Epithelial cell of esophagus (primary cell): ENCODE data around the gene MYDGF.

Experiments used
- DNase-seq: peaks from one replicate; pipeline ENCODE4 v3.0.0; 2010; ENCODE audit warnings: low read depth
- H3K4me3 ChIP-seq: 2 replicates; pipeline ENCODE4 v1.5.1; 2011; ENCODE audit warnings: mild to moderate bottlenecking, low read length, control low read depth
- TF ChIP-seq, protein P1 (sequence below): IDR thresholded peaks from 2 replicates; pipeline ENCODE4 v1.5.1; 2011; ENCODE audit warnings: low read depth, mild to moderate bottlenecking, low read length, control low read depth, inconsistent platforms; ENCODE audit not compliant: insufficient read depth; ENCODE audit errors: missing control alignments

The MYDGF gene

GRCh38 chr19:4652075-4652474 is 18.1 kb downstream of the MYDGF start:
- TF ChIP-seq, protein P1, sequence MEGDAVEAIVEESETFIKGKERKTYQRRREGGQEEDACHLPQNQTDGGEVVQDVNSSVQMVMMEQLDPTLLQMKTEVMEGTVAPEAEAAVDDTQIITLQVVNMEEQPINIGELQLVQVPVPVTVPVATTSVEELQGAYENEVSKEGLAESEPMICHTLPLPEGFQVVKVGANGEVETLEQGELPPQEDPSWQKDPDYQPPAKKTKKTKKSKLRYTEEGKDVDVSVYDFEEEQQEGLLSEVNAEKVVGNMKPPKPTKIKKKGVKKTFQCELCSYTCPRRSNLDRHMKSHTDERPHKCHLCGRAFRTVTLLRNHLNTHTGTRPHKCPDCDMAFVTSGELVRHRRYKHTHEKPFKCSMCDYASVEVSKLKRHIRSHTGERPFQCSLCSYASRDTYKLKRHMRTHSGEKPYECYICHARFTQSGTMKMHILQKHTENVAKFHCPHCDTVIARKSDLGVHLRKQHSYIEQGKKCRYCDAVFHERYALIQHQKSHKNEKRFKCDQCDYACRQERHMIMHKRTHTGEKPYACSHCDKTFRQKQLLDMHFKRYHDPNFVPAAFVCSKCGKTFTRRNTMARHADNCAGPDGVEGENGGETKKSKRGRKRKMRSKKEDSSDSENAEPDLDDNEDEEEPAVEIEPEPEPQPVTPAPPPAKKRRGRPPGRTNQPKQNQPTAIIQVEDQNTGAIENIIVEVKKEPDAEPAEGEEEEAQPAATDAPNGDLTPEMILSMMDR = no peak
- no peak overlapping the region for H3K4me3 ChIP-seq
- no peak for DNase-seq

GRCh38 chr19:4650159-4650558 is 20.0 kb downstream of the MYDGF start:
- TF ChIP-seq, protein P1 = no peak
- H3K4me3 ChIP-seq = no peak overlapping the region
- no peak for DNase-seq

GRCh38 chr19:4649392-4650047 is 20.6 kb downstream of the MYDGF start:
- no peak overlapping the region for H3K4me3 ChIP-seq
- TF ChIP-seq, protein P1 = no peak
- no peak for DNase-seq

GRCh38 chr19:4647676-4648644 is 22.2 kb downstream of the MYDGF start:
- TF ChIP-seq, protein P1 = no peak
- H3K4me3 ChIP-seq = no peak overlapping the region
- DNase-seq = no peak

DNA sequence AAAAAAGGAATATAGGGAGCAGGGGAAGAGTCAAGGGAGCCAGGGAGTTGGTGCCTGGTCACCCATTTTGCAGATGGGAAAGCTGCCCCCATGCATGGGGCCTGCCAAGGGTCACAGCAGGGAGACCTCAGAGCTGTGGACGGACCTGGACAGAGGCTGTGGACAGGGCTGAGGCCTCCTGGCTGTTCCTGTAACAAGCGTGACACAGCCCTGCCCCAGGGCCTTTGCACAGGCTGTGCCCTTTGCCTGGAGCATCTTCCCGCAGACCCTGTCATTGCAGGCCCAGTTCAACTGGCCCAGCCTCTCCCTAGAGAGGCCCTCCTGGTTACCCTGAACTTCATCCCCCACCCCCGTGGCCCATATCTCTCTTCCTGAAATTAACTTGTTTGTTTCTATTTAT is 24.4 kb downstream of the MYDGF start:
- TF ChIP-seq, protein P1 = no peak
- H3K4me3 ChIP-seq = no peak overlapping the region
- no peak for DNase-seq

- no peak for DNase-seq
- TF ChIP-seq, protein P1 = no peak
- no peak overlapping the region for H3K4me3 ChIP-seq
Measured at GRCh38 chr19:4642625-4643024, 27.5 kb downstream of the MYDGF start.

GRCh38 chr19:4641132-4641531 is 29.0 kb downstream of the MYDGF start:
- DNase-seq = peak; percentile 74
- H3K4me3 ChIP-seq = peak overlapping the region; percentile 4
- TF ChIP-seq, protein P1 = no peak
